Small intestine (tissue), 7 donors: ENCODE measurements around the gene CACNA1A. TPM values are rescaled to one million over a fixed set of nuclear protein-coding genes. Genes with fewer than 3 reads are reported as not detected.

Experiments
- DNase-seq, 2 donors: peaks; one replicate each; pipeline versions ENCODE4 v3.0.0 to v3.0.0-alpha.2; 2013
- FAIRE-seq: peaks from 2 replicates; lab custom pipeline; 2012; peaks lifted over from hg19 to GRCh38; lab: Jason Lieb, UNC
- H3K27ac ChIP-seq, 3 donors: one replicate each; pipeline ENCODE4 v1.5.1; 2013; ENCODE audit warnings: low read length in 2 of 3, mild to moderate bottlenecking in 2 of 3, control low read depth in 1 of 3, inconsistent platforms in 1 of 3, low read depth in 1 of 3, moderate library complexity in 1 of 3
- H3K27me3 ChIP-seq, 3 donors: one replicate each; pipeline ENCODE4 v1.6.1; 2013; ENCODE audit warnings: low read length in 3 of 3, inconsistent platforms in 1 of 3; ENCODE audit not compliant: control insufficient read depth in 3 of 3, insufficient read depth in 3 of 3
- H3K36me3 ChIP-seq, 3 donors: one replicate each; pipeline ENCODE4 v1.6.1; 2013; ENCODE audit warnings: low read length in 3 of 3, inconsistent platforms in 1 of 3, low read depth in 1 of 3, mild to moderate bottlenecking in 1 of 3, moderate library complexity in 1 of 3; ENCODE audit not compliant: control insufficient read depth in 3 of 3, insufficient read depth in 2 of 3
- H3K4me1 ChIP-seq, 3 donors: one replicate each; pipeline ENCODE4 v1.6.1; 2013; ENCODE audit warnings: low read length in 2 of 3, inconsistent platforms in 1 of 3, low read depth in 1 of 3, mild to moderate bottlenecking in 1 of 3, moderate library complexity in 1 of 3; ENCODE audit not compliant: control insufficient read depth in 3 of 3, insufficient read depth in 2 of 3
- H3K4me3 ChIP-seq, 3 donors: one replicate each; pipeline ENCODE4 v1.5.1; 2013; ENCODE audit warnings: low read length in 3 of 3, control low read depth in 1 of 3, inconsistent platforms in 1 of 3, low read depth in 1 of 3, mild to moderate bottlenecking in 1 of 3, moderate library complexity in 1 of 3
- H3K9me3 ChIP-seq, 2 donors: one replicate each; pipeline ENCODE4 v1.6.1; 2013; ENCODE audit warnings: low read depth in 1 of 2, low read length in 1 of 2; ENCODE audit not compliant: control insufficient read depth in 2 of 2, insufficient read depth in 1 of 2
- WGBS, 3 donors: extraction: QIAGEN DNeasy Blood & Tissue Kit; methylation state at CpG; one replicate each; pipeline ENCODE4 v1.1.7; 2013; 5-methylcytosine and 5-hydroxymethylcytosine counted together
- polyA plus RNA-seq, 4 donors: library from polyadenylated mRNA; stranded (reverse) in 3 of 4; unstranded in 1 of 4; fragments of 200-250 nt in 3 of 4; fragments of 120-200 nt in 1 of 4; gene quantifications; one replicate each; pipeline versions ENCODE4 v1.2.1 to v1.2.3, GENCODE V29; 2013
- donor health status: healthy with polysubstance abuse.
- donor health status: control.
- donor health status: control.
- donor health status: Bipolar disorder and iron deficiency.
- donor health status: healthy.

CACNA1A gene
- polyA plus RNA-seq, 4 donors = 0.27 to 8.9 (median 2.1) TPM

DNA sequence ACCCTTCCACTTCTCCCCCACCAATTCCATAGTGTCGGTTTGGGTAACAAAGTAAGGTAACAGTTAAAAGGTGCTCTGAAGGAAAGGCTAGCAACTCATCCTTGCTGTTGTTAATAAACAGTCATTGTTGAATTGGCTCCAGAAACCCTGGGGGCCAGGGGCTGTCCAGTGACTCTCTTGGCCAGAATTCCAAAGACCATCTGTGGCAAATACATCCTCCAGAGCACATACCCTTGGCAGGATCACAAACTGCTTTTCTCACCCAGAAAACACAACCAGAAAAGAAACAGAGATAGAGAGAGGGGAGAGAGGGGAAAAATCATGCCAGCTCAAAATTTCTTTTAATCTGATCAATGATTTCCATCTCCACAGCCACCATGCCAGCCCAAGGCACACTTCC, 22.1 kb downstream of the CACNA1A start:
- H3K27me3 ChIP-seq = peaks cover 0 to 3% (median 0%) of the 10 kb centered on the region in 3 donors
- H3K4me1 ChIP-seq = no peaks in the 10 kb centered on the region
- no peak overlapping the region for H3K4me3 ChIP-seq
- 82 to 86% (median 84%) methylated on average over 1 of the region's 1 CpG for WGBS, 3 donors
- no peaks in the 10 kb centered on the region for H3K9me3 ChIP-seq
- DNase-seq = no peak
- FAIRE-seq = no peak
- no peak overlapping the region for H3K27ac ChIP-seq
- H3K36me3 ChIP-seq = no peaks in the 10 kb centered on the region

- H3K27ac ChIP-seq = no peak overlapping the region
- H3K4me3 ChIP-seq = no peak overlapping the region
- FAIRE-seq = no peak
- H3K4me1 ChIP-seq = no peaks in the 10 kb centered on the region
- WGBS, 3 donors = 65 to 79% (median 72%) methylated on average over 5 of the region's 5 CpGs
- peaks cover 0 to 3% (median 0%) of the 10 kb centered on the region in 3 donors for H3K27me3 ChIP-seq
- H3K9me3 ChIP-seq = no peaks in the 10 kb centered on the region
- no peaks in the 10 kb centered on the region for H3K36me3 ChIP-seq
- DNase-seq = no peak
Observed at GRCh38 chr19:13483215-13483614, 23.1 kb downstream of the CACNA1A start.

DNA sequence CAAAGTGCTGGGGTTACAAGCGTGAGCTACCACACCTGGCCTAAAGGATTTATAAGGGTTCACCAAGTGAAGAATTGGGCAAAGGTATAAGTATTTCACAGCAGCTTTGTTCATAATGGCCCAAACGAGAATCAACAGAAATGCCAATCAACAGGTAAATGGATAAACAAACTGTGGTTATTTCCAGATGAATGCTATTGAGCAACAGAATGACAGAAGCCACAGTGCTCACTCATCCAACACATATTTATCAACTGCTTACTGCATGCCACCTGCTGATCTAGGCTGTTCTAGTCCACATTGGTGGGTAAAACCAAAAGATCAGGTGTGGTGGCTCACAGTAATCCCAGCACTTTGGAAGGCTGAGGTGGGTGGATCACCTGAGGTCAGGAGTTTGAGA, 27.7 kb downstream of the CACNA1A start:
- Histone ChIP-seq H3K4me1 (no peaks in the 10 kb centered on the region), H3K4me3 (no peak overlapping the region), H3K9me3 (peaks cover 3 to 16% of the 10 kb centered on the region in 2 donors), H3K36me3 (no peaks in the 10 kb centered on the region), H3K27ac (no peak overlapping the region), H3K27me3 (peaks cover 0 to 5% (median 0%) of the 10 kb centered on the region in 3 donors)
- FAIRE-seq (no peak), DNase-seq (no peak)
- WGBS, 3 donors = 68 to 85% (median 71%) methylated on average over 2 of the region's 2 CpGs

- no peak overlapping the region for H3K4me3 ChIP-seq
- no peaks in the 10 kb centered on the region for H3K4me1 ChIP-seq
- WGBS, 3 donors = 45 to 76% (median 62%) methylated on average over 1 of the region's 1 CpG
- H3K27me3 ChIP-seq = peaks cover 0 to 3% (median 0%) of the 10 kb centered on the region in 3 donors
- peaks cover 3 to 16% of the 10 kb centered on the region in 2 donors for H3K9me3 ChIP-seq
- DNase-seq = no peak
- no peak for FAIRE-seq
- no peak overlapping the region for H3K27ac ChIP-seq
- no peaks in the 10 kb centered on the region for H3K36me3 ChIP-seq
Observed at GRCh38 chr19:13476071-13476470, 30.2 kb downstream of the CACNA1A start.

DNA sequence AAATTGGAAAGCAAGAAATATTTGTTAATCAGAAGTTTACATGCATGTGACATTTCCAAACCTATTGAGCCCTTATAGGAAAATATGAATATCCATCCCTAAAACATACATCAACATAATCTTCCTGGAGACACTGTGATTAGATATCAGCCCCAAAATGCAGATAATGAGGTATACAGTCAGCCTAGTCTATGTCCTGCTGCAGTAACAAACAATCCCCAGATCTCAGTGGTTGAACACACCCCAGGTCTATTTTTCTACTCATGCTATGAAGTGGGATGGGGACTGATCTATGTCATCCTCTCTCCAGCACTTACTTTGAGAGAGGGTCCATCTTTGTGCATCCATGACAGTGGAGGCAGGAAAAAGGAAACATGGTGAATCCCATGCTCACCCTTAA, 31.2 kb downstream of the CACNA1A start:
- no peak overlapping the region for H3K4me3 ChIP-seq
- no peaks in the 10 kb centered on the region for H3K4me1 ChIP-seq
- peaks cover 0 to 2% (median 0%) of the 10 kb centered on the region in 3 donors for H3K27me3 ChIP-seq
- no peak for FAIRE-seq
- no peak for DNase-seq
- no peaks in the 10 kb centered on the region for H3K36me3 ChIP-seq
- no peak overlapping the region for H3K27ac ChIP-seq
- peaks cover 3 to 16% of the 10 kb centered on the region in 2 donors for H3K9me3 ChIP-seq

DNA sequence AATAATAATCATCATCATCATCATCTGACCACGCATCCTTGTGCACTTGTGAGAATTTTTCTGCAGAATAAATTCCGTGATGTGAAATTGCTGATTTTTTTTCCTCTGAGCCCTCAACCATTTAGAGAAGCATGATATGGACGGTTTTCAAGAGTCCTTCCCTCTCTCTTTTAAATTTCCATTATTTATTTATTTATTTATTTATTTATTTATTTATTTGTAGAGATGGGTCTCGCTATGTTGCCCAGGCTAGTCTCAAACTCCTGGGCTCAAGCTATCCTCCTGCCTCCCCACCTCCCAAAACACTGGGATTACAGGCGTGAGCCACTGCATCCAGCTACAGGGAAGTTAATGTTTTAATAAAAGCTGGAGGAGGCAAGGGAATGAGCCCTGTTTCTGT, 39.6 kb downstream of the CACNA1A start:
- WGBS, 3 donors = 72 to 77% (median 74%) methylated on average over 5 of the region's 5 CpGs
- Histone ChIP-seq H3K4me1 (no peaks in the 10 kb centered on the region), H3K36me3 (no peaks in the 10 kb centered on the region), H3K9me3 (no peaks in the 10 kb centered on the region), H3K4me3 (no peak overlapping the region), H3K27me3 (no peaks in the 10 kb centered on the region), H3K27ac (no peak overlapping the region)
- DNase-seq = no peak
- FAIRE-seq = no peak

DNA sequence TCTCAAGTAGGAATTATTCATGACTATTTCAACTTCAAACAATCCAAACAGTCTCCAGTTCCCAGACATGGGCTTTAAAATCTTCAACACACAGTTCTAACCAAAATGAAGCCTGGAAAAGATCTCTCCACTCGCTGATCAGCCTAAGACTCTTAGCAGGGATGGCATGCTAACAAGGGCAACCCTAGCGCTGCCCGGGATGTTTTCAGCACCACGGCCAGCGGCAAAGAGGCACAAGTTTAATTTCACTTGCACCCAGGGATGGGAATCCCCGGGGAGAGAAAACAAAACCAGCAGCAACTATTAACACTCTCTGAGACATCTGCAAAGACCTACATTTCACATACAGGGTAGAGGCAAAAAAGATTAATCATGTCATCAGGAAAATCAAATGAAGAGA, 43.0 kb downstream of the CACNA1A start:
- WGBS, 3 donors = 19 to 24% (median 19%) methylated on average over 6 of the region's 6 CpGs
- H3K4me3 ChIP-seq = no peak overlapping the region
- peak in 1 of 2 donors; percentile 10 for DNase-seq
- H3K4me1 ChIP-seq = no peaks in the 10 kb centered on the region
- no peak for FAIRE-seq
- H3K27me3 ChIP-seq = no peaks in the 10 kb centered on the region
- no peaks in the 10 kb centered on the region for H3K36me3 ChIP-seq
- H3K9me3 ChIP-seq = no peaks in the 10 kb centered on the region
- no peak overlapping the region for H3K27ac ChIP-seq

GRCh38 chr19:13461536-13461935, 44.7 kb downstream of the CACNA1A start:
- DNase-seq = no peak
- no peaks in the 10 kb centered on the region for H3K9me3 ChIP-seq
- 72 to 74% (median 73%) methylated on average over 12 of the region's 12 CpGs for WGBS, 3 donors
- H3K27ac ChIP-seq = no peak overlapping the region
- FAIRE-seq = no peak
- H3K36me3 ChIP-seq = no peaks in the 10 kb centered on the region
- no peaks in the 10 kb centered on the region for H3K27me3 ChIP-seq
- no peak overlapping the region for H3K4me3 ChIP-seq
- H3K4me1 ChIP-seq = no peaks in the 10 kb centered on the region

DNA sequence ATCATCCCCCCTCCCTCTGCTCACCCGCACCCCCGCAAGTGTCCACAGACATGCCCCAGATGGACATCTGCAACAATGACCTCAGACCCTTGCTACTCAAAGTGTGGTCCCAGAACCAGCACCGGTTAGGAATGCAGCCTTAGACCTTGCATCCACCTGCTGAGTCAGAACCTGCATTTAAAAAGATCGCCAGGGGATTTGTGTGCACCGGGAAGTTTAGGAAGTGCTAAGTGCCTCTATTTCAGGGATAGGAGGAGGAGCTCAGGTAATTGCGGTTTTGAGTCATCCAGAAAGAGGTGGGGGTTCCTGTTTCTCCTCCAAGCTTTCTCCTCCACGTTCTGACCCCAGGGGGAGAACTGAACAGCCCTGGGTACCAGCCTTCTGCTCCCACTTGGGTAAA, 46.2 kb downstream of the CACNA1A start:
- H3K27ac ChIP-seq = no peak overlapping the region
- 28 to 35% (median 31%) methylated on average over 7 of the region's 7 CpGs for WGBS, 3 donors
- no peak for FAIRE-seq
- H3K27me3 ChIP-seq = no peaks in the 10 kb centered on the region
- H3K9me3 ChIP-seq = no peaks in the 10 kb centered on the region
- no peak for DNase-seq
- H3K4me3 ChIP-seq = no peak overlapping the region
- no peaks in the 10 kb centered on the region for H3K36me3 ChIP-seq
- H3K4me1 ChIP-seq = no peaks in the 10 kb centered on the region
